GM12891 (cell line): Measurements from ENCODE around the gene SLC6A20.

Experiments
- POLR2A ChIP-seq: IDR thresholded peaks from 2 replicates; pipeline ENCODE4 v1.6.1; 2011; ENCODE audit warnings: low read depth, low read length, control low read depth
- POLR2AphosphoS5 ChIP-seq: IDR thresholded peaks from 2 replicates; pipeline ENCODE4 v1.6.1; 2011; ENCODE audit warnings: low read depth, low read length, control low read depth
- SPI1 ChIP-seq: IDR thresholded peaks from 2 replicates; pipeline ENCODE4 v1.6.1; 2011; ENCODE audit warnings: low read depth, low read length, control low read depth
- TAF1 ChIP-seq: IDR thresholded peaks from 2 replicates; pipeline ENCODE4 v1.6.1; 2011; ENCODE audit warnings: low read depth, low read length, control low read depth

GRCh38 chr3:45742461-45743089, 53.8 kb downstream of the SLC6A20 start:
- TF ChIP-seq POLR2AphosphoS5 (no peak), POLR2A (no peak), SPI1 (no peak), TAF1 (no peak)
